SK-N-SH (cell line): Measurements from ENCODE around the gene COX4I2. TPM values are rescaled to one million over a fixed set of nuclear protein-coding genes. Genes with fewer than 3 reads are reported as not detected.

Experiments used
- CTCF ChIA-PET: fragments of 300-600, 350-600 bp; formaldehyde crosslinking; extraction: SDS; loops from one replicate; lab custom pipeline; 2021; lab: Yijun Ruan, JAX
- POLR2A ChIA-PET: fragments of 350-600 bp; sonication (Branson Sonifier 250); formaldehyde crosslinking; extraction: SDS; loops from one replicate; lab custom pipeline; 2020; ENCODE audit warnings: antibody characterized with exemption, inconsistent platforms; lab: Yijun Ruan, JAX
- DNase-seq: peaks from one replicate; pipeline ENCODE4 v3.0.0; 2012
- H2AFZ ChIP-seq: fragments of 200-600 bp; sonication (generic); 2 replicates; pipeline ENCODE4 v1.8.1; 2016; ENCODE audit warnings: antibody characterized with exemption, mild to moderate bottlenecking, low read depth
- H3F3A ChIP-seq: fragments of 200-600 bp; sonication (generic); replicated peaks from 2 replicates; pipeline ENCODE3; 2016; ENCODE audit warnings: antibody characterized with exemption, mild to moderate bottlenecking; ENCODE audit not compliant: insufficient read depth
- H3K27ac ChIP-seq, 2 experiments: fragments of 200-500 bp in 1 of 2; fragments of 200-600 bp in 1 of 2; sonication (Bioruptor generic) in 1 of 2; sonication (generic), shearing (Covaris generic) in 1 of 2; 2 replicates each; pipeline versions ENCODE4 v1.5.1 to v1.6.1; 2014 to 2016; ENCODE audit warnings: low read depth in 2 of 2, inconsistent platforms in 1 of 2, low read length in 1 of 2, mild to moderate bottlenecking in 1 of 2, mixed read lengths in 1 of 2
- H3K27me3 ChIP-seq: fragments of 200-600 bp; sonication (generic), shearing (Covaris generic); 2 replicates; pipeline ENCODE4 v1.6.1; 2016; ENCODE audit warnings: mixed run types; ENCODE audit not compliant: insufficient read depth
- H3K36me3 ChIP-seq, 2 experiments: fragments of 200-500 bp in 1 of 2; fragments of 200-600 bp in 1 of 2; sonication (Bioruptor generic) in 1 of 2; sonication (generic) in 1 of 2; replicated peaks in 1 of 2; 2 replicates each; pipeline versions ENCODE3 to v1.5.1; 2014 to 2016; ENCODE audit warnings: low read length in 1 of 2, mild to moderate bottlenecking in 1 of 2; ENCODE audit not compliant: insufficient read depth in 2 of 2, control insufficient read depth in 1 of 2
- H3K4me1 ChIP-seq, 2 experiments: fragments of 200-500 bp in 1 of 2; fragments of 200-600 bp in 1 of 2; sonication (Bioruptor generic) in 1 of 2; sonication (generic), shearing (Covaris generic) in 1 of 2; 2 replicates each; pipeline versions ENCODE4 v1.5.1 to v1.6.1; 2014 to 2016; ENCODE audit warnings: low read depth in 1 of 2, low read length in 1 of 2, mixed run types in 1 of 2; ENCODE audit not compliant: insufficient read depth in 2 of 2, control insufficient read depth in 1 of 2
- H3K4me2 ChIP-seq: fragments of 200-600 bp; sonication (generic), shearing (Covaris generic); 2 replicates; pipeline ENCODE4 v1.6.1; 2017; ENCODE audit warnings: mixed run types
- H3K4me3 ChIP-seq, 2 experiments: fragments of 200-500 bp in 1 of 2; fragments of 200-600 bp in 1 of 2; sonication (Bioruptor generic) in 1 of 2; sonication (generic), shearing (Covaris generic) in 1 of 2; 2 replicates each; pipeline versions ENCODE4 v1.5.1 to v1.8.1; 2014 to 2016; ENCODE audit warnings: low read depth in 2 of 2, inconsistent platforms in 1 of 2, low read length in 1 of 2, mild to moderate bottlenecking in 1 of 2, mixed read lengths in 1 of 2, moderate library complexity in 1 of 2
- H3K79me2 ChIP-seq: fragments of 200-600 bp; sonication (generic); 2 replicates; pipeline ENCODE4 v1.8.1; 2017; ENCODE audit warnings: mild to moderate bottlenecking; ENCODE audit not compliant: insufficient read depth
- H3K9ac ChIP-seq: fragments of 200-600 bp; sonication (generic); 2 replicates; pipeline ENCODE4 v1.6.1; 2017; ENCODE audit warnings: mixed run types
- H3K9me2 ChIP-seq: fragments of 200-600 bp; sonication (generic); 2 replicates; pipeline ENCODE4 v1.6.1; 2017; ENCODE audit warnings: mixed run types
- H3K9me3 ChIP-seq: fragments of 200-600 bp; sonication (generic); 2 replicates; pipeline ENCODE4 v1.6.1; 2017; ENCODE audit warnings: mixed run types, mild to moderate bottlenecking, moderate library complexity
- H4K20me1 ChIP-seq: fragments of 200-600 bp; sonication (generic); 2 replicates; pipeline ENCODE4 v1.6.1; 2017; ENCODE audit warnings: mild to moderate bottlenecking, mixed run types; ENCODE audit not compliant: insufficient read depth
- EZH2phosphoT487 ChIP-seq: fragments of 200-600 bp; sonication (generic); IDR thresholded peaks from 2 replicates; pipeline ENCODE4 v1.6.1; 2017; ENCODE audit warnings: low read depth, mixed run types, mild to moderate bottlenecking, antibody characterized with exemption, moderate library complexity, borderline replicate concordance
- FOXM1 ChIP-seq: IDR thresholded peaks from 2 replicates; pipeline ENCODE4 v1.4.0; 2012; ENCODE audit warnings: low read depth, mild to moderate bottlenecking
- GABPA ChIP-seq: IDR thresholded peaks from 2 replicates; pipeline ENCODE4 v1.4.0; 2012; ENCODE audit warnings: low read depth, mild to moderate bottlenecking
- JUND ChIP-seq: IDR thresholded peaks from 2 replicates; pipeline ENCODE4 v1.4.0; 2012
- NFIC ChIP-seq: IDR thresholded peaks from 2 replicates; pipeline ENCODE4 v1.4.0; 2012; ENCODE audit warnings: borderline replicate concordance
- NRF1 ChIP-seq: IDR thresholded peaks from 2 replicates; pipeline ENCODE4 v1.6.1; 2012; ENCODE audit warnings: low read depth, mild to moderate bottlenecking, low read length
- PBX3 ChIP-seq: IDR thresholded peaks from 2 replicates; pipeline ENCODE4; 2012
- POLR2AphosphoS5 ChIP-seq: IDR thresholded peaks from 2 replicates; pipeline ENCODE4 v1.6.1; 2012; ENCODE audit warnings: low read depth, low read length
- REST ChIP-seq: IDR thresholded peaks from 2 replicates; pipeline ENCODE4 v1.6.1; 2012; ENCODE audit warnings: mild to moderate bottlenecking, low read depth, low read length, moderate library complexity
- RXRA ChIP-seq: IDR thresholded peaks from 2 replicates; pipeline ENCODE4 v1.4.0; 2012; ENCODE audit warnings: low read depth, mild to moderate bottlenecking, borderline replicate concordance
- SIN3A ChIP-seq: IDR thresholded peaks from 2 replicates; pipeline ENCODE4 v1.6.1; 2012; ENCODE audit warnings: low read depth, mild to moderate bottlenecking, low read length, moderate library complexity, borderline replicate concordance
- SMC3 ChIP-seq: IDR thresholded peaks from 2 replicates; pipeline ENCODE4 v1.6.1; 2012; ENCODE audit warnings: low read depth, low read length, improper control_type of control experiment
- TAF1 ChIP-seq: IDR thresholded peaks from 2 replicates; pipeline ENCODE4 v1.6.1; 2012; ENCODE audit warnings: low read depth, mild to moderate bottlenecking, low read length, moderate library complexity, borderline replicate concordance
- TCF12 ChIP-seq: IDR thresholded peaks from 2 replicates; pipeline ENCODE4 v1.4.0; 2012
- ZBTB33 ChIP-seq: IDR thresholded peaks from 2 replicates; pipeline ENCODE4 v1.4.0; 2012; ENCODE audit warnings: low read depth, borderline replicate concordance
- WGBS: methylation state at CpG from one replicate; pipeline ENCODE4 v1.1.6; 2017; ENCODE audit warnings: low lambda C conversion rate; 5-methylcytosine and 5-hydroxymethylcytosine counted together
- polyA plus RNA-seq, 3 experiments: library from polyadenylated mRNA; depleted of rRNA; stranded (reverse); fragments of >200 nt; gene quantifications; 2 replicates each; pipeline ENCODE4 v1.2.3, GENCODE V29; 2012

The COX4I2 gene
- polyA plus RNA-seq, 1 of the 3 experiments (the other 2 are of a cell fraction): 0.21 TPM

- WGBS: 69% methylated on average over 11 of the region's 11 CpGs
- ChIA-PET CTCF (interaction anchor here (0.7 to 16.4 kb wide), 9 partner anchors 11 to 101 kb away, joined by 3 to 288 read pairs (median 4); partner anchors contain the start of gene BCL2L1), POLR2A (interaction anchor here (1.2 kb wide), 1 partner anchor 58 kb away, joined by 6 read pairs; the partner anchor contains the start of gene BCL2L1)
- no peaks in the 10 kb centered on the region for H3K9me2 ChIP-seq
- H3F3A ChIP-seq: peaks cover 15% of the 10 kb centered on the region
- H3K27ac ChIP-seq: peak overlapping the region; percentile 23 to 30; a peak in 2 of 4 replicates
- H2AFZ ChIP-seq: no peak overlapping the region
- no peak for DNase-seq
- H3K4me2 ChIP-seq: no peak overlapping the region
- TF ChIP-seq TCF12: no peak
- TF ChIP-seq TAF1: no peak
- TF ChIP-seq PBX3: no peak
- TF ChIP-seq JUND: no peak
- no peak for TF ChIP-seq RXRA
- no peak for TF ChIP-seq NFIC
- TF ChIP-seq FOXM1: no peak
- no peak for TF ChIP-seq GABPA
- H3K79me2 ChIP-seq: peaks cover 22% of the 10 kb centered on the region
- H3K27me3 ChIP-seq: no peaks in the 10 kb centered on the region
- H4K20me1 ChIP-seq: no peaks in the 10 kb centered on the region
- H3K36me3 ChIP-seq: peaks cover 6 to 22% of the 10 kb centered on the region in 2 experiments
- no peaks in the 10 kb centered on the region for H3K9me3 ChIP-seq
- H3K9ac ChIP-seq: no peak overlapping the region
- H3K4me3 ChIP-seq: no peak overlapping the region
- H3K4me1 ChIP-seq: peaks cover 6 to 32% of the 10 kb centered on the region in 2 experiments; a peak in 3 of 4 replicates
These were observed 26.4 kb downstream of the COX4I2 start for GRCh38 chr20:31663838-31664695.

GRCh38 chr20:31664696-31665354 lies 27.1 kb downstream of the COX4I2 start:
- TF ChIP-seq REST (no peak), SMC3 (no peak), ZBTB33 (no peak), FOXM1 (no peak), JUND (no peak), RXRA (no peak), NRF1 (no peak), SIN3A (no peak), POLR2AphosphoS5 (no peak), EZH2phosphoT487 (no peak)
- Histone ChIP-seq H3K79me2 (peaks cover 30% of the 10 kb centered on the region), H3K9ac (no peak overlapping the region), H3K9me3 (no peaks in the 10 kb centered on the region), H3K27ac (peak overlapping the region; percentile 30 to 62; a peak in 3 of 4 replicates), H3K4me3 (no peak overlapping the region), H3K27me3 (no peaks in the 10 kb centered on the region), H3K4me2 (no peak overlapping the region), H2AFZ (no peak overlapping the region), H3K4me1 (peaks cover 6 to 32% of the 10 kb centered on the region in 2 experiments; a peak in 3 of 4 replicates), H3K36me3 (peaks cover 13 to 22% of the 10 kb centered on the region in 2 experiments), H4K20me1 (no peaks in the 10 kb centered on the region; the same call in 1 of the 2 replicates), H3K9me2 (no peaks in the 10 kb centered on the region), H3F3A (peaks cover 15% of the 10 kb centered on the region)
- 96% methylated on average over 2 of the region's 2 CpGs for WGBS
- DNase-seq: no peak
- CTCF ChIA-PET: interaction anchor here (0.7 to 16.4 kb wide), 8 partner anchors 10 to 102 kb away, joined by 3 to 288 read pairs (median 5); partner anchors contain the start of gene BCL2L1
- POLR2A ChIA-PET: interaction anchor here (1.2 kb wide), 1 partner anchor 58 kb away, joined by 6 read pairs; the partner anchor contains the start of gene BCL2L1
